BLaER1 (cell line): ENCODE data around the gene MYZAP.

Experiments used
- H3K27ac ChIP-seq: shearing (Covaris generic); formaldehyde crosslinking; 2 replicates; pipeline ENCODE4 v1.8.1; 2022
- H3K27me3 ChIP-seq: shearing (Covaris generic); formaldehyde crosslinking; 2 replicates; pipeline ENCODE4 v1.8.1; 2022
- H3K36me3 ChIP-seq: shearing (Covaris generic); formaldehyde crosslinking; 2 replicates; pipeline ENCODE4 v1.8.1; 2022
- H3K4me1 ChIP-seq: shearing (Covaris generic); formaldehyde crosslinking; 2 replicates; pipeline ENCODE4 v1.8.1; 2022
- H3K4me2 ChIP-seq: shearing (Covaris generic); formaldehyde crosslinking; 2 replicates; pipeline ENCODE4 v1.8.1; 2022
- H3K4me3 ChIP-seq: shearing (Covaris generic); formaldehyde crosslinking; 2 replicates; pipeline ENCODE4 v1.8.1; 2022
- H3K9ac ChIP-seq: shearing (Covaris generic); formaldehyde crosslinking; 2 replicates; pipeline ENCODE4 v1.8.1; 2022
- H3K9me3 ChIP-seq: shearing (Covaris generic); formaldehyde crosslinking; 2 replicates; pipeline ENCODE4 v1.8.1; 2022
- H4K20me1 ChIP-seq: shearing (Covaris generic); formaldehyde crosslinking; 2 replicates; pipeline ENCODE4 v1.8.1; 2022
- Cebpa-rat ChIP-seq: shearing (Covaris generic); IDR thresholded peaks from 2 replicates; pipeline ENCODE4 v1.8.1; 2022

The MYZAP gene

GRCh38 chr15:57562196-57562769, 29.4 kb upstream of the MYZAP start:
- no peaks in the 10 kb centered on the region for H3K27me3 ChIP-seq
- no peaks in the 10 kb centered on the region for H3K36me3 ChIP-seq
- no peak overlapping the region for H3K9ac ChIP-seq
- H3K9me3 ChIP-seq: no peaks in the 10 kb centered on the region
- no peak overlapping the region for H3K4me2 ChIP-seq
- no peaks in the 10 kb centered on the region for H4K20me1 ChIP-seq
- no peak for TF ChIP-seq Cebpa-rat
- peaks cover 40% of the 10 kb centered on the region for H3K4me1 ChIP-seq
- H3K27ac ChIP-seq: no peak overlapping the region
- no peak overlapping the region for H3K4me3 ChIP-seq

- no peak overlapping the region for H3K27ac ChIP-seq
- no peak for TF ChIP-seq Cebpa-rat
- H3K36me3 ChIP-seq: no peaks in the 10 kb centered on the region
- no peaks in the 10 kb centered on the region for H3K9me3 ChIP-seq
- H3K27me3 ChIP-seq: no peaks in the 10 kb centered on the region
- no peak overlapping the region for H3K4me3 ChIP-seq
- no peaks in the 10 kb centered on the region for H4K20me1 ChIP-seq
- H3K9ac ChIP-seq: no peak overlapping the region
- peak overlapping the region; percentile 21 for H3K4me2 ChIP-seq
- peaks cover 51% of the 10 kb centered on the region for H3K4me1 ChIP-seq
Observed at GRCh38 chr15:57563416-57563815, 28.3 kb upstream of the MYZAP start.

GRCh38 chr15:57565311-57565710, 26.4 kb upstream of the MYZAP start:
- no peak for TF ChIP-seq Cebpa-rat
- peaks cover 54% of the 10 kb centered on the region for H3K4me1 ChIP-seq
- no peak overlapping the region for H3K27ac ChIP-seq
- H4K20me1 ChIP-seq: no peaks in the 10 kb centered on the region
- peak overlapping the region; percentile 53 for H3K4me2 ChIP-seq
- no peaks in the 10 kb centered on the region for H3K27me3 ChIP-seq
- no peaks in the 10 kb centered on the region for H3K36me3 ChIP-seq
- H3K9me3 ChIP-seq: no peaks in the 10 kb centered on the region
- H3K4me3 ChIP-seq: no peak overlapping the region
- no peak overlapping the region for H3K9ac ChIP-seq

DNA sequence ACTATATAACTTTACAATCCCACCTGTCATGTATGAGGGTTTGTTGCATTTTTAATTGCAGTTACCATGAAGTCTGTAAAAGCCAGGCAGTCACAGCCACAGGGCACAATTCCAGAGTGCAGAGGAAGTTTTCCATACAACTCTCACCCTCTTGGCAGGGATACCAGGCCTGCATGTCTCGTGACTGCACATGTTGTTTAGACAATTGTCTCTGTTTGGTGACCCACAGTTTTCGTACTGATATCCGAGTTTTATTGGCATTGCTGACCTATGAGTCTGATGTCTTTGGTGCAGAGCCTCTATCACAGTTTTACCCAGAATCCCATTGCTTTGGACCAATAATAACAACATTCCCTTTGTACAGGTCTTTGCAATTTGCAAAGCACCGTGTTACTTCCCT, 24.9 kb upstream of the MYZAP start:
- Histone ChIP-seq H3K4me3 (no peak overlapping the region), H3K9ac (no peak overlapping the region), H3K4me1 (peaks cover 47% of the 10 kb centered on the region), H3K36me3 (no peaks in the 10 kb centered on the region), H4K20me1 (no peaks in the 10 kb centered on the region), H3K27ac (no peak overlapping the region), H3K4me2 (no peak overlapping the region), H3K9me3 (no peaks in the 10 kb centered on the region), H3K27me3 (no peaks in the 10 kb centered on the region)
- TF ChIP-seq Cebpa-rat: no peak

GRCh38 chr15:57567891-57568290, 23.8 kb upstream of the MYZAP start:
- H3K27me3 ChIP-seq: no peaks in the 10 kb centered on the region
- peak overlapping the region; percentile 45 for H3K4me2 ChIP-seq

GRCh38 chr15:57568299-57568698, 23.4 kb upstream of the MYZAP start:
- Histone ChIP-seq H3K36me3 (no peaks in the 10 kb centered on the region), H3K4me3 (no peak overlapping the region), H3K9ac (no peak overlapping the region), H3K4me2 (peak overlapping the region; percentile 45), H3K9me3 (no peaks in the 10 kb centered on the region), H4K20me1 (no peaks in the 10 kb centered on the region), H3K27me3 (no peaks in the 10 kb centered on the region), H3K4me1 (peaks cover 32% of the 10 kb centered on the region), H3K27ac (no peak overlapping the region)
- TF ChIP-seq Cebpa-rat: no peak

More at GRCh38 chr15:57567891-57568290, 23.8 kb upstream of the MYZAP start:
- Histone ChIP-seq H4K20me1 (no peaks in the 10 kb centered on the region), H3K9ac (no peak overlapping the region), H3K9me3 (no peaks in the 10 kb centered on the region), H3K27ac (no peak overlapping the region), H3K36me3 (no peaks in the 10 kb centered on the region), H3K4me1 (peaks cover 36% of the 10 kb centered on the region), H3K4me3 (no peak overlapping the region)
- TF ChIP-seq Cebpa-rat: no peak

GRCh38 chr15:57570340-57570739, 21.4 kb upstream of the MYZAP start:
- Histone ChIP-seq H3K9me3 (no peaks in the 10 kb centered on the region), H3K27ac (no peak overlapping the region), H3K4me2 (no peak overlapping the region), H3K9ac (no peak overlapping the region), H3K4me3 (no peak overlapping the region), H3K27me3 (no peaks in the 10 kb centered on the region), H4K20me1 (no peaks in the 10 kb centered on the region), H3K4me1 (peaks cover 22% of the 10 kb centered on the region), H3K36me3 (no peaks in the 10 kb centered on the region)
- no peak for TF ChIP-seq Cebpa-rat

DNA sequence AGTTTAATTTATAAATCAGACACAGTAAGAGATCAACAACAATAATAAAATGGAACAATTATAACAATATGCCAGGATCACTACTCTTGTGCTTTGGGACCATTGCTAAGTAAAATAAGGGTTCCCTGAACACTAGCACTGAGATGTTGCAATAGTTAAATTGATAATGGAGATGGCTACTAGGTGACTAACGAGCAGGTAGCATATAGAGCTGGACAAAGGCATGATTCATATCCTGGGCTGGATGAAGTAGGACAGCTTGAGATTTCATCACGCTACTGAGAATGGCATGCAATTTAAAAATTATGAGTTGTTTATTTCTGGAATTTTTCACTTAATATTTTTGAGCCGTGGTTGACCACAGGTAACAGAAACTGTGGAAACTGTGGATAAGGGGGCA, 20.7 kb upstream of the MYZAP start:
- no peaks in the 10 kb centered on the region for H3K27me3 ChIP-seq
- no peak overlapping the region for H3K4me3 ChIP-seq
- no peaks in the 10 kb centered on the region for H3K9me3 ChIP-seq
- H3K4me2 ChIP-seq: no peak overlapping the region
- H3K27ac ChIP-seq: no peak overlapping the region
- H3K36me3 ChIP-seq: no peaks in the 10 kb centered on the region
- no peaks in the 10 kb centered on the region for H4K20me1 ChIP-seq
- no peak overlapping the region for H3K9ac ChIP-seq
- H3K4me1 ChIP-seq: peaks cover 18% of the 10 kb centered on the region
- TF ChIP-seq Cebpa-rat: no peak

DNA sequence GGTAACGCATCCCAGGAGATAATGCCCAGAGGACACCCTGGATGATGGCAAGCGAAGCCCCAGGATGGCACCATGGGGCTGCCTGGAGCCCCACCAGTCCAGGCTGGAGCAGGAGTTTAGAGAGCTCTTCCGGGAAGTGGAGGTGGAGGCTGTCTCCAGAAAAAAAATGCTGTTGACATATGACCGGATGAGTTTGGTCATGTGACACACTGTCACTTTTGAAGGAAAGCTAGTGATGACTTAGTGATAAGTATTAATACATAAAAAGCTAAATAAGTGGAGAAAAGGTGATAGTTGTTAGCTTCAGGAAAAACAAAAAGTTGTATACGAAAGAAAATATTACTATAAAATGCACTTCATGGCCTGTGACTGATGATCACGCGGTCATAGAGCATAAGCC, 20.0 kb upstream of the MYZAP start:
- Histone ChIP-seq H3K36me3 (no peaks in the 10 kb centered on the region), H3K4me2 (no peak overlapping the region), H3K4me3 (no peak overlapping the region), H3K9ac (no peak overlapping the region), H3K9me3 (no peaks in the 10 kb centered on the region), H4K20me1 (no peaks in the 10 kb centered on the region), H3K27ac (no peak overlapping the region), H3K4me1 (peaks cover 18% of the 10 kb centered on the region), H3K27me3 (no peaks in the 10 kb centered on the region)
- no peak for TF ChIP-seq Cebpa-rat

DNA sequence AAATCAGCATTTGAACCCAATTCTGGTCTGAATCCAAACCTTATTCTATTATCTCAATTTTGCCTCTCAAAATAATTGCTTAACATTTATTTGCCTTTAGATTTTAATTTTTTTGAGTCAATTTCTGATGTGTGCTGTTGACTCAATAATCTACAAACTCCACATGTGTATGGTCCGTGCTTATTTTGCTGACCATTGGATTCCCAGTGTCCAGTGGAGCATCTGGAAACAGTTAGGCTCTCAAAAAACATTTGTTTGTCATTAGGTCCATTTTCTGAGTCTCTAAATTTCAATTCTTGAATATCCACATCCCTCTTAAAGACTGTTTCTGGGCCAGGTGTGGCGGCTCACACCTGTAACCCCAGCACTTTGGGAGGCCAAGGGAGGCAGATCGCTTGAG, 19.2 kb upstream of the MYZAP start:
- TF ChIP-seq Cebpa-rat: no peak
- H3K9ac ChIP-seq: no peak overlapping the region
- H3K36me3 ChIP-seq: no peaks in the 10 kb centered on the region
- no peaks in the 10 kb centered on the region for H3K27me3 ChIP-seq
- H3K4me3 ChIP-seq: no peak overlapping the region
- H3K4me1 ChIP-seq: peaks cover 12% of the 10 kb centered on the region
- H4K20me1 ChIP-seq: no peaks in the 10 kb centered on the region
- no peak overlapping the region for H3K4me2 ChIP-seq
- H3K27ac ChIP-seq: no peak overlapping the region
- H3K9me3 ChIP-seq: no peaks in the 10 kb centered on the region

- Histone ChIP-seq H3K9me3 (no peaks in the 10 kb centered on the region), H3K9ac (no peak overlapping the region)
- no peak for TF ChIP-seq Cebpa-rat
Observed at GRCh38 chr15:57573151-57573550, 18.6 kb upstream of the MYZAP start.

More at GRCh38 chr15:57573151-57573550, 18.6 kb upstream of the MYZAP start:
- no peak overlapping the region for H3K27ac ChIP-seq
- H3K4me1 ChIP-seq: peaks cover 5% of the 10 kb centered on the region
- no peak overlapping the region for H3K4me2 ChIP-seq
- H4K20me1 ChIP-seq: no peaks in the 10 kb centered on the region
- H3K36me3 ChIP-seq: no peaks in the 10 kb centered on the region
- no peak overlapping the region for H3K4me3 ChIP-seq
- H3K27me3 ChIP-seq: no peaks in the 10 kb centered on the region
